SK-N-SH (cell line): ENCODE data around the gene ZKSCAN1. TPM values are rescaled to one million over a fixed set of nuclear protein-coding genes. Genes with fewer than 3 reads are reported as not detected.
A peak's percentile ranks its signal among the peaks of the same experiment; 100 is the strongest.

Source experiments
- CTCF ChIA-PET: fragments of 300-600, 350-600 bp; formaldehyde crosslinking; extraction: SDS; loops from one replicate; lab custom pipeline; 2021; lab: Yijun Ruan, JAX
- POLR2A ChIA-PET: fragments of 350-600 bp; sonication (Branson Sonifier 250); formaldehyde crosslinking; extraction: SDS; loops from one replicate; lab custom pipeline; 2020; ENCODE audit warnings: antibody characterized with exemption, inconsistent platforms; lab: Yijun Ruan, JAX
- DNase-seq: peaks from one replicate; pipeline ENCODE4 v3.0.0; 2012
- H2AFZ ChIP-seq: fragments of 200-600 bp; sonication (generic); 2 replicates; pipeline ENCODE4 v1.8.1; 2016; ENCODE audit warnings: antibody characterized with exemption, mild to moderate bottlenecking, low read depth
- H3F3A ChIP-seq: fragments of 200-600 bp; sonication (generic); replicated peaks from 2 replicates; pipeline ENCODE3; 2016; ENCODE audit warnings: antibody characterized with exemption, mild to moderate bottlenecking; ENCODE audit not compliant: insufficient read depth
- H3K27ac ChIP-seq, 2 experiments: fragments of 200-500 bp in 1 of 2; fragments of 200-600 bp in 1 of 2; sonication (Bioruptor generic) in 1 of 2; sonication (generic), shearing (Covaris generic) in 1 of 2; 2 replicates each; pipeline versions ENCODE4 v1.5.1 to v1.6.1; 2014 to 2016; ENCODE audit warnings: low read depth in 2 of 2, inconsistent platforms in 1 of 2, low read length in 1 of 2, mild to moderate bottlenecking in 1 of 2, mixed read lengths in 1 of 2
- H3K27me3 ChIP-seq: fragments of 200-600 bp; sonication (generic), shearing (Covaris generic); 2 replicates; pipeline ENCODE4 v1.6.1; 2016; ENCODE audit warnings: mixed run types; ENCODE audit not compliant: insufficient read depth
- H3K36me3 ChIP-seq, 2 experiments: fragments of 200-500 bp in 1 of 2; fragments of 200-600 bp in 1 of 2; sonication (Bioruptor generic) in 1 of 2; sonication (generic) in 1 of 2; replicated peaks in 1 of 2; 2 replicates each; pipeline versions ENCODE3 to v1.5.1; 2014 to 2016; ENCODE audit warnings: low read length in 1 of 2, mild to moderate bottlenecking in 1 of 2; ENCODE audit not compliant: insufficient read depth in 2 of 2, control insufficient read depth in 1 of 2
- H3K4me1 ChIP-seq, 2 experiments: fragments of 200-500 bp in 1 of 2; fragments of 200-600 bp in 1 of 2; sonication (Bioruptor generic) in 1 of 2; sonication (generic), shearing (Covaris generic) in 1 of 2; 2 replicates each; pipeline versions ENCODE4 v1.5.1 to v1.6.1; 2014 to 2016; ENCODE audit warnings: low read depth in 1 of 2, low read length in 1 of 2, mixed run types in 1 of 2; ENCODE audit not compliant: insufficient read depth in 2 of 2, control insufficient read depth in 1 of 2
- H3K4me2 ChIP-seq: fragments of 200-600 bp; sonication (generic), shearing (Covaris generic); 2 replicates; pipeline ENCODE4 v1.6.1; 2017; ENCODE audit warnings: mixed run types
- H3K4me3 ChIP-seq, 2 experiments: fragments of 200-500 bp in 1 of 2; fragments of 200-600 bp in 1 of 2; sonication (Bioruptor generic) in 1 of 2; sonication (generic), shearing (Covaris generic) in 1 of 2; 2 replicates each; pipeline versions ENCODE4 v1.5.1 to v1.8.1; 2014 to 2016; ENCODE audit warnings: low read depth in 2 of 2, inconsistent platforms in 1 of 2, low read length in 1 of 2, mild to moderate bottlenecking in 1 of 2, mixed read lengths in 1 of 2, moderate library complexity in 1 of 2
- H3K79me2 ChIP-seq: fragments of 200-600 bp; sonication (generic); 2 replicates; pipeline ENCODE4 v1.8.1; 2017; ENCODE audit warnings: mild to moderate bottlenecking; ENCODE audit not compliant: insufficient read depth
- H3K9ac ChIP-seq: fragments of 200-600 bp; sonication (generic); 2 replicates; pipeline ENCODE4 v1.6.1; 2017; ENCODE audit warnings: mixed run types
- H3K9me2 ChIP-seq: fragments of 200-600 bp; sonication (generic); 2 replicates; pipeline ENCODE4 v1.6.1; 2017; ENCODE audit warnings: mixed run types
- H3K9me3 ChIP-seq: fragments of 200-600 bp; sonication (generic); 2 replicates; pipeline ENCODE4 v1.6.1; 2017; ENCODE audit warnings: mixed run types, mild to moderate bottlenecking, moderate library complexity
- H4K20me1 ChIP-seq: fragments of 200-600 bp; sonication (generic); 2 replicates; pipeline ENCODE4 v1.6.1; 2017; ENCODE audit warnings: mild to moderate bottlenecking, mixed run types; ENCODE audit not compliant: insufficient read depth
- CHD2 ChIP-seq: fragments of 150-350 bp; IDR thresholded peaks from 2 replicates; pipeline ENCODE4 v1.6.1; 2018; ENCODE audit warnings: low read length; ENCODE audit not compliant: partially characterized antibody
- EP300 ChIP-seq, 2 experiments: IDR thresholded peaks; 2 replicates each; pipeline versions ENCODE4 v1.4.0 to v1.6.1; 2012; ENCODE audit warnings: borderline replicate concordance in 1 of 2, low read depth in 1 of 2, low read length in 1 of 2
- EZH2phosphoT487 ChIP-seq: fragments of 200-600 bp; sonication (generic); IDR thresholded peaks from 2 replicates; pipeline ENCODE4 v1.6.1; 2017; ENCODE audit warnings: low read depth, mixed run types, mild to moderate bottlenecking, antibody characterized with exemption, moderate library complexity, borderline replicate concordance
- FOXJ3 ChIP-seq: sonication (generic); formaldehyde crosslinking; IDR thresholded peaks from 2 replicates; pipeline ENCODE4 v1.5.1; 2020; ENCODE audit warnings: mild to moderate bottlenecking, missing genetic modification reagents
- MXI1 ChIP-seq: IDR thresholded peaks from 2 replicates; pipeline ENCODE4 v1.6.1; 2012; ENCODE audit warnings: mild to moderate bottlenecking, low read depth, low read length, improper control_type of control experiment
- REST ChIP-seq: IDR thresholded peaks from 2 replicates; pipeline ENCODE4 v1.6.1; 2012; ENCODE audit warnings: mild to moderate bottlenecking, low read depth, low read length, moderate library complexity
- TAF1 ChIP-seq: IDR thresholded peaks from 2 replicates; pipeline ENCODE4 v1.6.1; 2012; ENCODE audit warnings: low read depth, mild to moderate bottlenecking, low read length, moderate library complexity, borderline replicate concordance
- USF2 ChIP-seq: fragments of 150-350 bp; IDR thresholded peaks from 2 replicates; pipeline ENCODE4 v1.6.1; 2017; ENCODE audit warnings: antibody characterized with exemption, low read length, low read depth, borderline replicate concordance
- whole genome bisulfite sequencing: methylation state at CpG from one replicate; pipeline ENCODE4 v1.1.6; 2017; ENCODE audit warnings: low lambda C conversion rate; 5-methylcytosine and 5-hydroxymethylcytosine counted together
- polyA plus RNA-seq, 3 experiments: library from polyadenylated mRNA; depleted of rRNA; stranded (reverse); fragments of >200 nt; gene quantifications; 2 replicates each; pipeline ENCODE4 v1.2.3, GENCODE V29; 2012
- TF ChIP-seq, protein P1 (sequence below): IDR thresholded peaks from 2 replicates; pipeline ENCODE4 v1.4.0; 2012; ENCODE audit warnings: low read depth

Gene ZKSCAN1
- polyA plus RNA-seq, 1 of the 3 experiments (the other 2 are of a cell fraction) = 21.1 TPM

- TF ChIP-seq REST = no peak
- TF ChIP-seq, protein P1, sequence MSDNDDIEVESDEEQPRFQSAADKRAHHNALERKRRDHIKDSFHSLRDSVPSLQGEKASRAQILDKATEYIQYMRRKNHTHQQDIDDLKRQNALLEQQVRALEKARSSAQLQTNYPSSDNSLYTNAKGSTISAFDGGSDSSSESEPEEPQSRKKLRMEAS = no peak
- TF ChIP-seq, all 33 proteins: peak for 0
These were observed 63.7 kb downstream of the ZKSCAN1 start (continued) for GRCh38 chr7:100079024-100079560.

DNA sequence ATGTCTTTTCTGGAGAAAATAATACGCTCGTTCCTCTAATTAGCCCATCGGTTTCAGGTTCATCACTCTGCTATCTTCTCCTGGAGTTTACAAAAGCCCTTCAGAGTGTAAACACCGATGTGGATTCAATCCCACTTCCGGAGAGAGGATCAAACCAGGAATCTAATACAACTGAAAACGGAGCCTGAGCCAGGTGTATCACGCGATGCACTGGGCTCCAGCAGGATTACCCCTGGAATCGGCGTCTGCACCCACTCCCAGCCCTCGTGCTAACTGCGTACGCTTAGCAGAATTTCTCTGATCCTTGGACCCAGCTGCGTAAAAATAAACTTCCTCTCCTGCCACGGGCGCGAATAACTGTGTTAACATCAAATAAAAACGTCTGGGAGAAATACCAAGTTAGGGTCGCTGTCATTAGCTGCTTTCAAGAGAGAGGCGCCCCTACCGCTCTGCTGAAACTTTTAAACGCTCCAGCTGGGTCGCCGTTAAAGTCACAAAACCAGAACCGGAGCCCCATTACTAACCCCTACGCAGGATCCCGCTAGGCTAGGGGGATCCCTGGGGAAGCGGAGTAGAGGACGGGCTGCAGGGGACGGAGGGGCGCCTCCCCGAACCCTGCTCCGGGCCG is 65.6 kb downstream of the ZKSCAN1 start:
- Histone ChIP-seq H3K79me2 (peaks cover 55% of the 10 kb centered on the region), H3K4me1 (peaks cover 12 to 13% of the 10 kb centered on the region in 2 experiments; a peak in 3 of 4 replicates), H4K20me1 (peaks cover 20% of the 10 kb centered on the region; the same call in 1 of the 2 replicates), H3K27ac (peak overlapping the region; percentile 76 to 87), H3K9me2 (no peaks in the 10 kb centered on the region), H2AFZ (no peak overlapping the region; the same call in 1 of the 2 replicates), H3K36me3 (peaks cover 24 to 44% of the 10 kb centered on the region in 2 experiments), H3K27me3 (no peaks in the 10 kb centered on the region), H3K9ac (peak overlapping the region; percentile 92), H3K9me3 (no peaks in the 10 kb centered on the region), H3K4me2 (peak overlapping the region; percentile 87), H3K4me3 (peak overlapping the region; percentile 67 to 94), H3F3A (peaks cover 5% of the 10 kb centered on the region)
- 1% methylated on average over 30 of the region's 34 CpGs for WGBS
- TF ChIP-seq MXI1 (peak; percentile 55; the same call in 1 of the 2 replicates), EP300 (IDR thresholded peaks at IDR 0.05; ENCODE audit: borderline replicate concordance in 1 of 2, low read depth in 1 of 2, low read length in 1 of 2) (no peak), EZH2phosphoT487 (no peak), TAF1 (peak; percentile 47; the same call in 1 of the 2 replicates), USF2 (no peak), CHD2 (peak; percentile 27), FOXJ3 (0 out of 2 replicates have a peak, but pooled peaks have one; percentile 6)
- CTCF ChIA-PET = interaction anchor here (0.6 to 8.5 kb wide), 16 partner anchors 9 to 163 kb away, joined by 3 to 59 read pairs (median 4); partner anchors contain the start of genes AP4M1, MCM7 and TRIM4
- POLR2A ChIA-PET = interaction anchor here (0.9 to 1.4 kb wide), 3 partner anchors 21 to 87 kb away, joined by 3 to 11 read pairs (median 4); partner anchors contain the start of genes AP4M1, MCM7 and ZSCAN21
- DNase-seq = peak; percentile 72
